RWPE1 (cell line): Measurements from ENCODE around the gene DPH1.

Source experiments
- CTCF ChIA-PET: fragments of 350-600 bp; sonication (Branson Sonifier 250); formaldehyde crosslinking; extraction: SDS; loops from one replicate; lab custom pipeline; 2021; lab: Yijun Ruan, JAX
- POLR2A ChIA-PET: fragments of 400-600 bp; formaldehyde crosslinking; extraction: SDS; loops from one replicate; lab custom pipeline; 2020; ENCODE audit warnings: antibody characterized with exemption; ENCODE audit not compliant: low non-redundant PET; lab: Yijun Ruan, JAX
- DNase-seq: peaks from one replicate; pipeline ENCODE4 v3.0.0; 2012; ENCODE audit warnings: low spot score
- H3K27ac ChIP-seq: fragments of 450-650 bp; 2 replicates; pipeline ENCODE4 v1.5.1; 2017
- CTCF ChIP-seq: fragments of 450-650 bp; conservative IDR thresholded peaks from 2 replicates; pipeline ENCODE4 v1.5.1; 2017; ENCODE audit warnings: low read depth, mild to moderate bottlenecking

Gene DPH1

DNA sequence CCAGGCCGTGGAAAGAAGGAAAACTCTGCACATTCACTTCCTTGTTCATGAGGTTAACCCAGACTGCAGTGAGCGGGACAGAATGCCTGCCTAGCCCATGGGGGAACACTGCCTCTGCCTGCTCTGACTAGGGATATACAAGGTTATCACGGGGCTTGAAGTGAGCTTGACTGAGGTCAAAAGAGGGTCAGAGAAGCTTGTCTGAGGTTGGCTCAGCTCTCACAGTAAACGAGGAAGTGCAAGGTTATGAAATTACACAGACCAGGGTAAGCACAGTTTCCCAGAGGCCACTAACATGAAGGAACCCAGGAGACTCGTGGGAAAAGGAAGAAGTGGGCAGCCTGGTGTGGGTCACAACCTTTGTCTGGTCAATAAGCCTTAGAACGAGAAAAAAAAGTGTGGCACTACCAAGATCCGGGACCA lies 53.7 kb downstream of the DPH1 start:
- TF ChIP-seq CTCF, result no peak
- peak overlapping the region; percentile 62 for H3K27ac ChIP-seq
- no peak for DNase-seq
- CTCF ChIA-PET, result interaction anchor here (0.7 to 1.2 kb wide), 3 partner anchors 28 to 161 kb away, joined by 3 to 6 read pairs (median 3); no protein-coding TSS in a partner anchor
- POLR2A ChIA-PET, result no interaction called here

DNA sequence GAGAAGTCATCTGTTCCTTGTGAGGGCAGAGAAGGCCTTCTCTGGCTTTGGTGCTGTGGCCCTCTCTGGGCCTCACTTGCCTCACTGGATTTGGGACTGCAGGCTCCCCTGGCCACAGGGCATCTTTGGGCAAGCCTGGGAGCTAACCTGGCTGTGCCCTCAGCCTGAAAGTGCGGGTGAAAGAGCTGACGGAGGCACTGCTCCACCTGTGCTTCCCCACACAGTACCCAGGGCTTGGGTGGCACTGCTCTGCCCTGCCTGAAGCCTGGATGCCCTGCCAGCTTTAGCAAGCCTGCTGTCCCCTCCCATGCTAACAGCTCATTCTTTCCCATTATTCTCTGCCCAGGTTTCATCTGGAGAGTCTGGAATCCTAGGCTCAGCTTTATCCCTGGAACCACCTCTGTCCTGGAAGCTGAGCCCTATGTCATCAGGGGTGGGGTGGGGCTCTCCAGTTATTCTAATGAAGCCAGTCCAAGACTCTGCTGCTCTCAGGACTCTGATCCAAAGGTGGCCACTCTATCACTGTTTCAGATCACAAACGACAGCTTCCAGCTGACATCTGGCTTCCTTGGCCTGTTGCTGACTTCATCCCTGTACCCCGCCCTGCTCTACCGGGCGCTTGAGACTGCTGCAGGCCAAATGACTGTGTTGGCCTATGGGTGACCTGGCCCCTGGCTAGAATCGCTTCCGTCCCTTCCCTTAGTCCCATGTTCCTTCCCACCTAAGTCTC lies 54.2 kb downstream of the DPH1 start:
- DNase-seq, result peak; percentile 45
- TF ChIP-seq CTCF, result no peak
- peak overlapping the region; percentile 62 for H3K27ac ChIP-seq
- ChIA-PET POLR2A (no interaction called here), CTCF (interaction anchor here (0.6 to 1.2 kb wide), 4 partner anchors 9 to 161 kb away, joined by 3 to 6 read pairs (median 4); no protein-coding TSS in a partner anchor)

DNA sequence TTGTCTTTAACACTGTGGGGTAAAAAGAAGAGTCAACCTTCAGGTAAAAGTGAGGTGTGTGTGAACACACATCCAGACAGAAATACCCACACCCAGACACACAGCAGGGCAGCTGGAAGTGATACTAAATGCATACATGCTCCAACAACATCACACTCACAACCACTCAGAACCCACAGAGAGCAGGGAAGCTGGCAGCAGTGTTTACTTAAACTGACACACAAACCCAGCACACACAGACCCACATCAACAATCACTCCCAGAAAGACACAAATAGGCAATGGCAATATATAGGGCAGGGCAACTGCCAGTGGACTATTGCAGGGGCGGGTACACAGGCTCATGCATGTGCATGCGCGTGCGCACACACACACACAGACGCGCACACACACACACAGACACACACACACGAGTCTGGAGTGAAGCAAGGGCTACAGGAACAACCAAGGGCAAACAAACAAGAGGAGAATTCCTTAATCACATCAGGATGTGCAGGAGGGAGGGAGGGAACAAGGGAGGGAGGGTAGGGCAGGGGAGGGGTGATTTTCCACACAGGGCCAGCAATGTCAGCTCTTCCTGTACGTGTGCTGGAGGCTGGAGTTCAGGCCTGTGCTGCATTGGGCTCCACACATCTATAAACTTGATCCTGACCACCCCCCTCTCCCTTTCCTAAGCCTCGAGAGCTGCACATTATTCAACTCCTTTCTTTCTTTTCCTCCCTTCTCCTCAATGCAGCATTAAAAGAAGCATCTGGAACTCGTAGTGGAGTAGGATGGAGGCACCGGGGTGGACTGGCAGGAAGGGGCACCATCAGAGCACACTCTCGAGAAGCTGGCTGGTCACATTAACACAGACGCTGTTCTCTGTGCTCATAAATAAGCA lies 55.1 kb downstream of the DPH1 start:
- ChIA-PET CTCF (interaction anchor here (0.6 to 2.2 kb wide), 3 partner anchors 8 to 160 kb away, joined by 5 to 9 read pairs (median 6); no protein-coding TSS in a partner anchor), POLR2A (no interaction called here)
- H3K27ac ChIP-seq, result peak overlapping the region; percentile 62
- no peak for TF ChIP-seq CTCF
- DNase-seq, result peak; percentile 25

GRCh38 chr17:2085648-2085949 lies 55.6 kb downstream of the DPH1 start:
- no peak for DNase-seq

DNA sequence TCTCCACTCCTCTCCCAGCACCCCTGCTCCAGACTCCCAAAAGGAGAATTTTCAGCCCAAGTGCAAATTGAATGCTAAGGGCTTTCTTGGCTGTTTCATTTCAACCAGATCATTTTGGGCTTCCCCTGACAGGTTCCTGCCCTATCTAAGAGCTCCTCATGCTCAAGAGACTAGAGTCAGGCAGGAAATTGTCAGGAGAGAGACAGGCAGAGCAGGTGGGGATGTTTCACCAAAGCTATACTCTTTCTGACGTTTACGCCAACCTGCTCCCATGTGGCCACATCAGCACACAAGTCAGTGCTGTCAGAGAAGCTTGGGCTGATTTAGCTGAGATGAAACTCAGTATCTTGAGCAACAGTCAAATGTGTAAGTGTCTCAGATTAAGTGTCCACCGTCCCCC lies 56.4 kb downstream of the DPH1 start:
- no peak for DNase-seq
- no peak for TF ChIP-seq CTCF
- ChIA-PET CTCF (interaction anchor here (2.2 kb wide), 1 partner anchor 159 kb away, joined by 9 read pairs; no protein-coding TSS in a partner anchor), POLR2A (no interaction called here)
- no peak overlapping the region for H3K27ac ChIP-seq

More at GRCh38 chr17:2085648-2085949, 55.6 kb downstream of the DPH1 start:
- H3K27ac ChIP-seq, result peak overlapping the region; percentile 62
- CTCF ChIA-PET, result interaction anchor here (2.2 kb wide), 1 partner anchor 159 kb away, joined by 9 read pairs; no protein-coding TSS in a partner anchor
- POLR2A ChIA-PET, result no interaction called here
- TF ChIP-seq CTCF, result no peak

GRCh38 chr17:2087597-2088211 lies 57.8 kb downstream of the DPH1 start:
- H3K27ac ChIP-seq, result no peak overlapping the region
- DNase-seq, result no peak
- no peak for TF ChIP-seq CTCF
- ChIA-PET POLR2A (no interaction called here), CTCF (no interaction called here)
